RWPE1 (cell line): ENCODE measurements around the gene PDPR.

Experiments
- CTCF ChIA-PET: fragments of 350-600 bp; sonication (Branson Sonifier 250); formaldehyde crosslinking; extraction: SDS; loops from one replicate; lab custom pipeline; 2021; lab: Yijun Ruan, JAX
- POLR2A ChIA-PET: fragments of 400-600 bp; formaldehyde crosslinking; extraction: SDS; loops from one replicate; lab custom pipeline; 2020; ENCODE audit warnings: antibody characterized with exemption; ENCODE audit not compliant: low non-redundant PET; lab: Yijun Ruan, JAX
- DNase-seq: peaks from one replicate; pipeline ENCODE4 v3.0.0; 2012; ENCODE audit warnings: low spot score
- H3K27ac ChIP-seq: fragments of 450-650 bp; 2 replicates; pipeline ENCODE4 v1.5.1; 2017
- TF ChIP-seq, protein P1 (sequence below): fragments of 450-650 bp; conservative IDR thresholded peaks from 2 replicates; pipeline ENCODE4 v1.5.1; 2017; ENCODE audit warnings: low read depth, mild to moderate bottlenecking

Gene PDPR

DNA sequence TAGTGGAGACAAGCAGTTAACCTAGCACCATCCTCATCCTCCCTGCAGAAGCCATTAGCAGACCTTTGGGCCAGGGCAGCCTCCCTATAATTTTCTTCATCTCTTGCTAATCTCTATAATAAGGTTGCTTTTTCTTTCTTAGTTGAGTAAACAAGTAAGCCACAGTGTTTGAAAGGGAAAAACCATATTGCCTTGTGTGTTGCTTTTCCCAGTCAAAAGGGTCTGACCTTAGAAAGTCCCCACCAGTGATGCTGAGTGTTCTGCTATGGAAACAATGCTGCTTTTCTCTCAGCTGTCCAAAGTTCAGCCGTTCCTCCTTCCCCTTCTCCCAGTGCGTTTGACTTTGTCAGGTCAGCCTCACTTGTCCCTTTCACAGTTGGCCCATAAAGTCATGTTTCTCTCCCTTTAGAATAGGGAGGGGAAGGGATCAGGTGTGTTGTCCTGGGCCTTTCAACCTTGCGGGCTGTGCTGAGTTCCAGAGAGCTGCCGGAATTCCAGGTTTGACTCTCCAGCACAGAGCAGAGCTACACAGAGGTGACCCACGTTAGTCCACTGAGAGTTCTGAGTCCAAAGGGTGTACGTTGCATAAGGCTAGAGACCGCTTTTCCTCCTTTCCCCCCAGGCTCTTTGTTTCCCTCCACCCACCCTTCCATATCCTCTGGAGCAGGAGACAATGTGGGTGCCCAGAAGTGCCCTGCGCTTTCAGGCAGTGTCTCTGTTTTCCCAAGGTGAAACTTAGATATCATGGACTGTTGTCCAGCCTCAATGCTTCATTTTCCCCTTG is 43.5 kb downstream of the PDPR start:
- ChIA-PET POLR2A (no interaction called here), CTCF (interaction anchor here (0.6 kb wide), 1 partner anchor 85 kb away, joined by 3 read pairs; no protein-coding TSS in a partner anchor)
- TF ChIP-seq, protein P1, sequence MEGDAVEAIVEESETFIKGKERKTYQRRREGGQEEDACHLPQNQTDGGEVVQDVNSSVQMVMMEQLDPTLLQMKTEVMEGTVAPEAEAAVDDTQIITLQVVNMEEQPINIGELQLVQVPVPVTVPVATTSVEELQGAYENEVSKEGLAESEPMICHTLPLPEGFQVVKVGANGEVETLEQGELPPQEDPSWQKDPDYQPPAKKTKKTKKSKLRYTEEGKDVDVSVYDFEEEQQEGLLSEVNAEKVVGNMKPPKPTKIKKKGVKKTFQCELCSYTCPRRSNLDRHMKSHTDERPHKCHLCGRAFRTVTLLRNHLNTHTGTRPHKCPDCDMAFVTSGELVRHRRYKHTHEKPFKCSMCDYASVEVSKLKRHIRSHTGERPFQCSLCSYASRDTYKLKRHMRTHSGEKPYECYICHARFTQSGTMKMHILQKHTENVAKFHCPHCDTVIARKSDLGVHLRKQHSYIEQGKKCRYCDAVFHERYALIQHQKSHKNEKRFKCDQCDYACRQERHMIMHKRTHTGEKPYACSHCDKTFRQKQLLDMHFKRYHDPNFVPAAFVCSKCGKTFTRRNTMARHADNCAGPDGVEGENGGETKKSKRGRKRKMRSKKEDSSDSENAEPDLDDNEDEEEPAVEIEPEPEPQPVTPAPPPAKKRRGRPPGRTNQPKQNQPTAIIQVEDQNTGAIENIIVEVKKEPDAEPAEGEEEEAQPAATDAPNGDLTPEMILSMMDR = no peak
- DNase-seq = no peak
- H3K27ac ChIP-seq = no peak overlapping the region

DNA sequence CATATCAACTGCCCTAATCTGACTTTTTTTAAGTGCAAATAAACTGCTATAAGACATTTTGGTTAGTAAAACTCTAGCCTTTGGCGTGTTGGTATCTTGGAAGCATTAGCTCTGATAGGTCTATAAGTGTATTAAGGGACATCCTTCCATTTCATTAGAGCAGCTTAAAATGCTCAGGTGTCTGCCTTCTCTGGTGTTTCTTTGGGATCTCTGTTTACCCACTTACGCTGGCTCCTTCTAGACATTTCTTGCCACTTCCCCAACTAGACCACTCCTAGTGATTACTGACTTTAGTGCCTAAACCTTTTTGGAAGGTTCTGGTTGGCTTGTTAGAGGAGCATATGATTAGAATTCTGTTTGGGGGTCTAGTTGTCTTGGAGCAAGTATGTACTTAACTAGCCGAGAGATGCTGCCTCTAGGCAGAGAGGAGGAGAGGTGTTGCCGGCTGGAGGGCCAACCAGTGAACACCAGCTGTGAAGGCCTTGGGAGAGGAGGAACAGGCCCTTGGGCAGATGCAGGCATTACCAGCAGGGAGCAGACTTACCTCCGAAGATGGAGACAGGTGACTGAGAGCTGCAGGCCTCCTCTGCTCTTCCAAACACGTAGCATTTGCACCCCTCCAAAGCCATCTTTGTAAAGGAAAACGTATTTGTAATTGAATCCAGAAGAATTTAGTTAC is 44.3 kb downstream of the PDPR start:
- POLR2A ChIA-PET = no interaction called here
- TF ChIP-seq, protein P1 = no peak
- no peak for DNase-seq
- no peak overlapping the region for H3K27ac ChIP-seq
- CTCF ChIA-PET = interaction anchor here (0.6 kb wide), 1 partner anchor 84 kb away, joined by 3 read pairs; no protein-coding TSS in a partner anchor

DNA sequence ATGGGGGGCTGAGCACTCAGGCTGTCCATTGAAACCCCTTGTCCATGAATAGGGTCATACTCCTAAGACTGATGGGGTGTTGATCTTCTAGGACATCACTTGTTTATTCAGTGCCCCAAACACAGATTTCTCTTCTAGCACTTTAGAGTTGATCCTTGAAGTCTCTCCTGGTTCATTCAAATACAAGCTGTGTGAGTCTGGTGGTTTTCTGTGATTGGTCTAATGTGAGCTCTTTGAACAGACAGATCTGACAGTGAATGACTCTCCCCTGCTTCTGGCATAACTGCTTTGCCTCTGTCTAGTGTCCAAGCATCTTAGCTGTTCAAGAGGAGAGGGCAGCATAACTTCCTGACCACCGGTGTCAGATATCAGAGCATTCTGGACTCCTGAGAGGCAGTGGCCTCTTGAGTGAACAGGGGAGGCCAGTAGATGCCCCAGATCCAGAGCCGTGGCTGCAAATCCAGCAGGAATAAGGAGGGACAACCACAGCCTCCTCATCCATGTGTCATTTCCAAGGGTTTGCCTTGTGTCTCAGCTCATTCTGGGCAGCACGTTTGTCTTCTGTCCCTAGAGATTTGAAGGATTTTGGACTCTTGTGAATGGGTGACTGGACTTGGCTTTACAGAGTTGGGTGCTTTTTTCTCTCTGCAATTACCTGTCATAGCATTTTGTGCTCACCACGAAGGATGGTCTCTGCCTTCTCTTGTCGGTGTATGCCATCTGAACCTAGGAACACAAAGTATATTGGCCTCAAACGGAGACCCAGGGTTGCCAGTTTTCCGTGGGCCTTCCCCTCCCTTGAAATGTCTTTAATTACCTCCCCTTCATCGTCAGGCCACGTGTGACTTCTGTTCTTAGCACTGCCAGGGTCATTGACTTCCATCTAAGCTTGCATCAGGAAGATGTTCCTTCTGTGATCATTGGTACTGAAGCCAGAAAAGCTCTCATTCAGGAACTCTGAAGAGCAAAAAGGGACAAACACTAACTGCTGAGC is 45.5 kb downstream of the PDPR start:
- ChIA-PET POLR2A (no interaction called here), CTCF (no interaction called here)
- no peak for DNase-seq
- H3K27ac ChIP-seq = no peak overlapping the region
- TF ChIP-seq, protein P1 = no peak

DNA sequence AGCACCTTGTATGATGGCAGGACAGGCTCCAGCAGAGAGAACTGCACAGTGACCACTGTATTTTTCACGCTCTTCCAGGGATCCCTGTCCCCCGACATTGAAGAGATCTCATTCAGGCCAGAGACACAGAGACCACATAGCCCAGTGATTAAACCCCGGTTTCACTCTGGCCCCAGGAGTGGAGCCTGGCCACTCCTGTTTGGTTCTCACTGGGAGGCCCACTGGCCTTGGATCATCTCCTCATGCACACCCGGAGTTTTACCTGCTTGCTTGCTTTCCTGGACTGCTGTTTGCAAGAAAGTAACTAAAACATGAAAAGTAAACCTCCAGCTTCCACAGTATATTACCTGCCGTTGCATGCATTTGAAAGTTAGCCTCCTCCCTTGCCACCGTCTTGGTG is 46.3 kb downstream of the PDPR start:
- ChIA-PET CTCF (no interaction called here), POLR2A (no interaction called here)

DNA sequence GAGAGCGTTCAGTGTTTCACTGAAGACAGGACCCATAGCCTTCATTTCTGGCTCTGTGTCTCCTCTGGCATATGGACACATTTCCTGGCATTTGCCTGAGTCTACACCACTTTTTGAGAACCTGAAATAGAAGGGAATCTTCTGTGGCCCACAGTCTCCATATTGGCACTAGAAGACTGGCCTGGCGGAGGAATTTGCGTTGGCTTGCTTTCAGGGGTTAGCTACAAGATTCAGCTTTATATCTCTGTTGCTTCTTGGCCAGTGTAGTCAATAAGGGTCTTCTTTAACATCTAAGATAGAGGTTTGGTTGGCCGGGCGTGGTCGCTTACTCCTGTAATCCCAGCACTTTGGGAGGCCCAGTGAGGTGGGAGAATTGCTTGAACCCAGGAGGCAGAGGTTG is 46.7 kb downstream of the PDPR start:
- TF ChIP-seq, protein P1 = no peak
- CTCF ChIA-PET = no interaction called here
- no peak for DNase-seq
- POLR2A ChIA-PET = no interaction called here
- no peak overlapping the region for H3K27ac ChIP-seq

More for the DNA sequence above, 46.3 kb downstream of the PDPR start:
- H3K27ac ChIP-seq = no peak overlapping the region
- DNase-seq = no peak
- TF ChIP-seq, protein P1 = no peak

DNA sequence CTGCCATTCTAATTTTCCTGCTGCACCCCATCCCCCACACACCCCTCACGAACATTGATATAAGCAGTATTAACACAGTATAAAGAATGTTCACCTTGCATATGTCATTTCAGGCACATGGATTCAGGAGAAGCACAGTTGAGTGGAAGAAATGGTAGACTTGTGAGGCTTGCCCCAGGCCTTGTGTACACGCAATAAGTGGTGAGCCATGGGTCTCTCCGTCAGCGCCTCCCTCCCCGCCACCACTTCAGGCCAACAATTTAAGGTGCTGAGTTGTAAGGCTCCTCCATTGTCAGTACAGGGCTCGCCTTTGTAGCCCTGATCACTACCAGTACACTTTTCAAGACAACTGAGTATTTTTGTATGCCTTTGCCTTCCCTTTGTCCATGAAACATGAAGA is 47.2 kb downstream of the PDPR start:
- CTCF ChIA-PET = no interaction called here
- POLR2A ChIA-PET = no interaction called here

More for the DNA sequence above, 47.2 kb downstream of the PDPR start:
- TF ChIP-seq, protein P1 = no peak
- DNase-seq = no peak
- no peak overlapping the region for H3K27ac ChIP-seq
